AG04450 (cell line): ENCODE measurements around the gene LETM1. TPM values are rescaled to one million over a fixed set of nuclear protein-coding genes. Genes with fewer than 3 reads are reported as not detected.
A peak's percentile ranks its signal among the peaks of the same experiment; 100 is the strongest.

Experiments
- CTCF ChIA-PET: fragments of 300-600, 350-600 bp; formaldehyde crosslinking; extraction: SDS; loops from one replicate; lab custom pipeline; 2022; ENCODE audit warnings: antibody characterized with exemption, inconsistent platforms; lab: Charles Lee
- POLR2A ChIA-PET: fragments of 350-600 bp; formaldehyde crosslinking; extraction: SDS; loops from one replicate; lab custom pipeline; 2021; ENCODE audit warnings: antibody characterized with exemption, inconsistent platforms; lab: Yijun Ruan, JAX
- DNase-seq: peaks from one replicate; pipeline ENCODE4 v3.0.0-alpha.2; 2011; ENCODE audit warnings: low read depth, low spot score
- H3K27ac ChIP-seq: one replicate; pipeline ENCODE4 v1.5.1; 2012; ENCODE audit warnings: low read depth, low read length, control low read depth
- H3K27me3 ChIP-seq: one replicate; pipeline ENCODE4 v1.6.0; 2012; ENCODE audit warnings: low read length; ENCODE audit not compliant: control insufficient read depth, insufficient read depth
- H3K4me3 ChIP-seq: 2 replicates; pipeline ENCODE4 v1.5.1; 2011; ENCODE audit warnings: mild to moderate bottlenecking, low read depth, low read length, control low read depth
- H3K9me3 ChIP-seq: 2 replicates; pipeline ENCODE4 v1.5.1; 2012; ENCODE audit warnings: low read length; ENCODE audit not compliant: control insufficient read depth, insufficient read depth
- polyA plus RNA-seq: library from polyadenylated mRNA; depleted of rRNA; stranded (reverse); fragments of >200 nt; gene quantifications from 2 replicates; pipeline ENCODE4 v1.2.3, GENCODE V29; 2011
- TF ChIP-seq, protein P1 (sequence below): IDR thresholded peaks from 2 replicates; pipeline ENCODE4 v1.5.1; 2011; ENCODE audit warnings: low read depth, low read length, control low read depth, inconsistent platforms

The LETM1 gene
- polyA plus RNA-seq, 1 experiment, result 11.9 TPM

DNA sequence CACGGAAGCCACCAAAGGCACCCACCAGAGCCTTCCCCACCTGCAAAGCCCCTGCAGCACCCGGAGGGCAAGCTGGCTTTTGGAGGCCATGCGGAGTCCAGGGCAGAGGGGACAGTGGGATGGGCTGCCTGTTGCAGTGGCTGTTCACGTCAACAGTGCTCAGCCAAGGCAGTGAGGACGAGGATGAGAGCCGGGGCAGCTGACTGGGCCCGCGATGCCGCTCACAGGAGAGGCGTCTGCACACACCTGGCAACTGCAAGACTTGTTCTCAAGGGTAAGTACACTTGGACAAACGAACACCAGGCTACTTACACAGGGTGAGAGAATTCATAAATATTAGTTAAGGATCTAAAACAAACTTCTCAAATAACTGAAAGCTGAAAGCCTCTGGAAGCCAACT lies 43.2 kb downstream of the LETM1 start:
- ChIA-PET POLR2A (interaction anchor here (1.1 kb wide), 1 partner anchor 11 kb away, joined by 3 read pairs; no protein-coding TSS in a partner anchor), CTCF (interaction anchor here (0.7 to 1.7 kb wide), 6 partner anchors 34 to 98 kb away, joined by 3 to 5 read pairs (median 4); no protein-coding TSS in a partner anchor)
- DNase-seq, result no peak
- Histone ChIP-seq H3K4me3 (no peak overlapping the region), H3K27ac (no peak overlapping the region), H3K27me3 (no peaks in the 10 kb centered on the region), H3K9me3 (no peaks in the 10 kb centered on the region; the same call in 1 of the 2 replicates)
- TF ChIP-seq, protein P1, sequence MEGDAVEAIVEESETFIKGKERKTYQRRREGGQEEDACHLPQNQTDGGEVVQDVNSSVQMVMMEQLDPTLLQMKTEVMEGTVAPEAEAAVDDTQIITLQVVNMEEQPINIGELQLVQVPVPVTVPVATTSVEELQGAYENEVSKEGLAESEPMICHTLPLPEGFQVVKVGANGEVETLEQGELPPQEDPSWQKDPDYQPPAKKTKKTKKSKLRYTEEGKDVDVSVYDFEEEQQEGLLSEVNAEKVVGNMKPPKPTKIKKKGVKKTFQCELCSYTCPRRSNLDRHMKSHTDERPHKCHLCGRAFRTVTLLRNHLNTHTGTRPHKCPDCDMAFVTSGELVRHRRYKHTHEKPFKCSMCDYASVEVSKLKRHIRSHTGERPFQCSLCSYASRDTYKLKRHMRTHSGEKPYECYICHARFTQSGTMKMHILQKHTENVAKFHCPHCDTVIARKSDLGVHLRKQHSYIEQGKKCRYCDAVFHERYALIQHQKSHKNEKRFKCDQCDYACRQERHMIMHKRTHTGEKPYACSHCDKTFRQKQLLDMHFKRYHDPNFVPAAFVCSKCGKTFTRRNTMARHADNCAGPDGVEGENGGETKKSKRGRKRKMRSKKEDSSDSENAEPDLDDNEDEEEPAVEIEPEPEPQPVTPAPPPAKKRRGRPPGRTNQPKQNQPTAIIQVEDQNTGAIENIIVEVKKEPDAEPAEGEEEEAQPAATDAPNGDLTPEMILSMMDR, result no peak

DNA sequence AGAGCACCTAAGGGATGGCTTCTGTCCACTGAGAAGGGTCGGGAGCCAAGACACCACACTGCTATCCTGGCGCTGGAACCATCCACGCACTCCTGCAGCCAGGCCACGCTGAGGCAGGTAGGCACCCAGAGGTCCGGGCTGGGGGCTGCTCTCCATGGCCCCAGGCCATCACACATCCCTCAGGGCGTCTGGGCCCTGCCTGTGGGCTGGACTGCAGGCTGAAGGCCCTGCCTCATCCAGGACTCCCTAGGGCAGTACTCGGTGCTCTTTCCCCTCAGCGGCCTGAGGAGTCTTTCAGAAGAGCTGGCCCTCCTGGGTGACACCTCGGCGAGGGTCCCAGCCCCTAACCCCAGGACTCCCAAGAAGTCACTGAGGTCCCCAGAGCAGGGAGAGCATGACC lies 45.2 kb downstream of the LETM1 start:
- Histone ChIP-seq H3K27ac (no peak overlapping the region), H3K9me3 (no peaks in the 10 kb centered on the region; the same call in 1 of the 2 replicates), H3K27me3 (no peaks in the 10 kb centered on the region), H3K4me3 (no peak overlapping the region)
- TF ChIP-seq, protein P1, result no peak
- CTCF ChIA-PET, result interaction anchor here (0.5 to 3.8 kb wide), 11 partner anchors 8 to 194 kb away, joined by 4 to 33 read pairs (median 6); no protein-coding TSS in a partner anchor
- no peak for DNase-seq
- POLR2A ChIA-PET, result no interaction called here

DNA sequence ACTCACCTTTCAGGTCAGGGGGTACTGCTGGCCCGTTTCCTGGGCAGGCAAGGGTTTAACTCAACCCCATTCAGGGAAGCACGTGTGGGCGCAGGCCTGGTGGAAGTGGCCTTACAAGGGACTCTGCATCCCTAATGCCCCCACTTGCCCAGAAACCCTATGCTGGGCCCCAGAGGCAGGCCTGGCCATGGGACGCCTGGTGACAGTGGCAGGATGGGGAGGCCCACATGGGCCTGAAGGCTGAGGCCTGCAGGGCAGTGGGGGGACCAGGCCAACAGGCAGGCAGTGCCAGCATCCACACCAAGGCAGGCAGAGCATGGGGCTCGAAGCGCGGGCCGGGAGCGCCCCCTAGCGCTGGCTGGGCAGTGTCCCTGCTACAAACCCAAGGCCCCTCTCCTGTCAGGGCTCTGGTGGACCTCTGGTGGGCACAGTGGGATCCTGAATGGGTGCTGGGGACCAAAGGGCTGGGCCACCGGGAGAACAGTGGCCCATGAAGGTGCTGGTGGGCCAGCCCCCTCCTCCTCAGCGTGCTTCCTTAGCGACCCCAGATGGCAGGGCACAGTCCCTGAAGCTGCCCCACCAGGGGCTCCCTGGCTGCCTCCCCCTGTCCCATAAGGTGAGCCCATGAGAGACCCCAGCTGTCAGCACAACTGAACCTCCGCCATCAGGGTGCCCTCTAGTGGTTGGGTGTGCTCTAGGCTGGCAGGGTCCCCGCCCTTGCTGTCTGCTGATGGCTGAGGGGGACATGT lies 46.0 kb downstream of the LETM1 start:
- Histone ChIP-seq H3K27me3 (no peaks in the 10 kb centered on the region), H3K4me3 (no peak overlapping the region), H3K9me3 (no peaks in the 10 kb centered on the region; the same call in 1 of the 2 replicates), H3K27ac (no peak overlapping the region)
- ChIA-PET CTCF (interaction anchor here (0.5 to 3.8 kb wide), 21 partner anchors 8 to 195 kb away, joined by 3 to 33 read pairs (median 4); no protein-coding TSS in a partner anchor), POLR2A (no interaction called here)
- TF ChIP-seq, protein P1, result peak; percentile 81
- DNase-seq, result peak; percentile 24

DNA sequence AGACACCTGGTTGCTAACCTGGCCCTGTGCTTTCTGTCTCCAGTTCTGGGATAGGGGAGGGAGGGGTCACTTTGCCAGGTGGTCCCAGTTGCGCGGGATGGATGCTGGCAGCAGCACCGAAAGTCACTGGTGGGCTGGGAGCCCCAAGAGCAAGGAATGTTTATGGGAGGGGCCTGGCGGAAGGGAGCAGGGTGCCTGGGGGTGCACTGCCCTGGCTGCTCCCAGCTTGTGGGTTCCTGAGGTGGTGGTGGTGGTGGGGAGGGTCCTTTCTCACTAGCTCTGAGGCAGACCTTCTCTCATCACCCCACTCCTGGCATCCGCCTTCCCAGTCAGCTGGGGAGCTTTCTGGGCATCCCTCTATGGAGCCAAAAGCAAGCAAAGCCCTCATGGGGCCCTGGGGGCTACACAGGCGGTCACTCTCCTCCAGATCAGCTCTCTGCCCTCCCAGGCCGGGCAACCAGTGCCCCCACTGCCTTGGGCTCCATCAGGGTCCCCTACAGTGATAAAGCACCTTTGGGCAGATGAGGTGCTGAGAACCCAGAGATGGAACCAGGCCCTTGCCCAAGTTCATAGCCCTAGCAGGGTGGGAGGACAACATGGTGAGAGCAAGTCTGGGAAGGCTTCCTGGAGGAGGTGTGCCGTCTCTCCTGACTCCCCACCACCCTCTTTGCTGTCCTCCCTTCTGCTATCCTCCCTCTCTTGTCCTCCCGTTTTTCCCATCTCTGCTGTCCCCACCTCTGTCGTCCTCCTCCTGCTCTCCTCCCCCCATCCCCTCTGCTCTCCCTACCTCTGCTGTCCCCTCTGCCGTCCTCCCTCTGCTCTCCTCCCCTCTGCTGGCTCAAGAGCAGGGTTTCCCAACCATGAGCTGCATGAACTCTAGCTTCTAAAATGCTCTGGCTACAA lies 46.9 kb downstream of the LETM1 start:
- no peaks in the 10 kb centered on the region; the same call in 1 of the 2 replicates for H3K9me3 ChIP-seq
- TF ChIP-seq, protein P1, result no peak
- no peak overlapping the region for H3K27ac ChIP-seq
- ChIA-PET CTCF (interaction anchor here (0.7 to 3.8 kb wide), 17 partner anchors 9 to 117 kb away, joined by 3 to 33 read pairs (median 5); no protein-coding TSS in a partner anchor), POLR2A (no interaction called here)
- DNase-seq, result no peak
- no peaks in the 10 kb centered on the region for H3K27me3 ChIP-seq
- no peak overlapping the region for H3K4me3 ChIP-seq
